Measurements from ENCODE around the gene HGF. TPM values are rescaled to one million over a fixed set of nuclear protein-coding genes. Genes with fewer than 3 reads are reported as not detected.

HGF gene
- total RNA-seq, 1 experiment from 2014 or later, result 0.72 TPM

- CTCF ChIA-PET, result interaction anchor here (0.6 kb wide), 1 partner anchor 786 kb away, joined by 3 read pairs; no protein-coding TSS in a partner anchor
- TF ChIP-seq ZSCAN18 (CRISPR knock-in tag; IDR thresholded peaks at IDR 0.05) (no peak), ZNF263 (CRISPR knock-in tag; IDR thresholded peaks at IDR 0.05; ENCODE audit: low read depth) (no peak), IRF2 (CRISPR knock-in tag; IDR thresholded peaks at IDR 0.05; ENCODE audit: borderline replicate concordance, low read depth) (no peak)
- no peak for DNase-seq (ENCODE audit: low spot score)
- no peak overlapping the region for H3K4me3 Mint-ChIP-seq
- no peaks in the 10 kb centered on the region; the same call in 1 of the 2 replicates for H3K9me3 Mint-ChIP-seq
- H3K4me1 Mint-ChIP-seq, result peaks cover 71% of the 10 kb centered on the region
- POLR2A ChIA-PET, result no interaction called here
- peak overlapping the region; percentile 83 for H3K27ac Mint-ChIP-seq
- no peak for ATAC-seq
- H3K36me3 Mint-ChIP-seq, result no peaks in the 10 kb centered on the region
- H3K27me3 Mint-ChIP-seq (ENCODE audit: low read depth), result no peaks in the 10 kb centered on the region
These were observed 100.3 kb downstream of the HGF start for GRCh38 chr7:81669476-81670105.

- no peak for ATAC-seq
- Mint-ChIP-seq H3K4me1 (peaks cover 56% of the 10 kb centered on the region), H3K27me3 (ENCODE audit: low read depth) (no peaks in the 10 kb centered on the region), H3K36me3 (no peaks in the 10 kb centered on the region), H3K27ac (peak overlapping the region; percentile 29; the same call in 1 of the 2 replicates), H3K9me3 (no peaks in the 10 kb centered on the region; the same call in 1 of the 2 replicates), H3K4me3 (no peak overlapping the region)
- ChIA-PET POLR2A (no interaction called here), CTCF (no interaction called here)
- no peak for TF ChIP-seq JUN (CRISPR knock-in tag; IDR thresholded peaks at IDR 0.05)
- DNase-seq (ENCODE audit: low spot score), result no peak
These were observed 103.6 kb downstream of the HGF start for GRCh38 chr7:81666209-81666608.

DNA sequence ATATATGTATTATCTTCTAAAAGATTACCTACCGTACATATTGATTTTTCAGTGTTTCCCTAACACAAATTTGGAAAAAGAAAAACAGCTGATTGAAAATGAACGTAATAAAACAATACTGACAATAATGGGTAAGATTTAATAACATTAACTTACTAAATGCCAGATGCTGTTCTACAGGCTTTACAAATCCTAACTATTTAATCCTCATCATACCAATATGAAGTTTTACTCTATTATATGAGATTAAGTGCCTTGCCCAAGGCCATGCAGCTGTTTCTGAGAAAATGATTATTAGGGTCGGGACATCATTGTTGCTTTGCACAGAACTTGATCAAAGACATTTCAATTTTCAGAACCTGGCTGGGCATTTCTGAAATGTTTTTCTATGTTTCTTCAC lies 104.6 kb downstream of the HGF start:
- Mint-ChIP-seq H3K4me1 (peaks cover 57% of the 10 kb centered on the region), H3K9me3 (no peaks in the 10 kb centered on the region; the same call in 1 of the 2 replicates), H3K27ac (no peak overlapping the region), H3K4me3 (no peak overlapping the region), H3K27me3 (ENCODE audit: low read depth) (no peaks in the 10 kb centered on the region), H3K36me3 (no peaks in the 10 kb centered on the region)
- no peak for DNase-seq (ENCODE audit: low spot score)
- ChIA-PET CTCF (interaction anchor here (1.4 kb wide), 1 partner anchor 105 kb away, joined by 3 read pairs; the partner anchor contains the start of gene HGF), POLR2A (interaction anchor here (0.7 kb wide), 1 partner anchor 25 kb away, joined by 4 read pairs; no protein-coding TSS in a partner anchor)
- ATAC-seq, result no peak
- no peak for TF ChIP-seq TCF7 (CRISPR knock-in tag; IDR thresholded peaks at IDR 0.05; ENCODE audit: low read depth)
- TF ChIP-seq JUN (CRISPR knock-in tag; IDR thresholded peaks at IDR 0.05), result no peak
- TF ChIP-seq, protein P1, sequence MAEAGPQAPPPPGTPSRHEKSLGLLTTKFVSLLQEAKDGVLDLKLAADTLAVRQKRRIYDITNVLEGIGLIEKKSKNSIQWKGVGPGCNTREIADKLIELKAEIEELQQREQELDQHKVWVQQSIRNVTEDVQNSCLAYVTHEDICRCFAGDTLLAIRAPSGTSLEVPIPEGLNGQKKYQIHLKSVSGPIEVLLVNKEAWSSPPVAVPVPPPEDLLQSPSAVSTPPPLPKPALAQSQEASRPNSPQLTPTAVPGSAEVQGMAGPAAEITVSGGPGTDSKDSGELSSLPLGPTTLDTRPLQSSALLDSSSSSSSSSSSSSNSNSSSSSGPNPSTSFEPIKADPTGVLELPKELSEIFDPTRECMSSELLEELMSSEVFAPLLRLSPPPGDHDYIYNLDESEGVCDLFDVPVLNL (CRISPR knock-in tag; IDR thresholded peaks at IDR 0.05; ENCODE audit: borderline replicate concordance, low read depth), result no peak
- no peak for TF ChIP-seq RELA (CRISPR knock-in tag; IDR thresholded peaks at IDR 0.05; ENCODE audit: borderline replicate concordance)
- no peak for TF ChIP-seq TEAD4 (CRISPR knock-in tag; IDR thresholded peaks at IDR 0.05)
- TF ChIP-seq, protein P2, sequence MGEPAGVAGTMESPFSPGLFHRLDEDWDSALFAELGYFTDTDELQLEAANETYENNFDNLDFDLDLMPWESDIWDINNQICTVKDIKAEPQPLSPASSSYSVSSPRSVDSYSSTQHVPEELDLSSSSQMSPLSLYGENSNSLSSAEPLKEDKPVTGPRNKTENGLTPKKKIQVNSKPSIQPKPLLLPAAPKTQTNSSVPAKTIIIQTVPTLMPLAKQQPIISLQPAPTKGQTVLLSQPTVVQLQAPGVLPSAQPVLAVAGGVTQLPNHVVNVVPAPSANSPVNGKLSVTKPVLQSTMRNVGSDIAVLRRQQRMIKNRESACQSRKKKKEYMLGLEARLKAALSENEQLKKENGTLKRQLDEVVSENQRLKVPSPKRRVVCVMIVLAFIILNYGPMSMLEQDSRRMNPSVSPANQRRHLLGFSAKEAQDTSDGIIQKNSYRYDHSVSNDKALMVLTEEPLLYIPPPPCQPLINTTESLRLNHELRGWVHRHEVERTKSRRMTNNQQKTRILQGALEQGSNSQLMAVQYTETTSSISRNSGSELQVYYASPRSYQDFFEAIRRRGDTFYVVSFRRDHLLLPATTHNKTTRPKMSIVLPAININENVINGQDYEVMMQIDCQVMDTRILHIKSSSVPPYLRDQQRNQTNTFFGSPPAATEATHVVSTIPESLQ (CRISPR knock-in tag; IDR thresholded peaks at IDR 0.05), result no peak
- TF ChIP-seq, protein P3, sequence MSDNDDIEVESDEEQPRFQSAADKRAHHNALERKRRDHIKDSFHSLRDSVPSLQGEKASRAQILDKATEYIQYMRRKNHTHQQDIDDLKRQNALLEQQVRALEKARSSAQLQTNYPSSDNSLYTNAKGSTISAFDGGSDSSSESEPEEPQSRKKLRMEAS (CRISPR knock-in tag; IDR thresholded peaks at IDR 0.05), result no peak
- TF ChIP-seq, protein P4, sequence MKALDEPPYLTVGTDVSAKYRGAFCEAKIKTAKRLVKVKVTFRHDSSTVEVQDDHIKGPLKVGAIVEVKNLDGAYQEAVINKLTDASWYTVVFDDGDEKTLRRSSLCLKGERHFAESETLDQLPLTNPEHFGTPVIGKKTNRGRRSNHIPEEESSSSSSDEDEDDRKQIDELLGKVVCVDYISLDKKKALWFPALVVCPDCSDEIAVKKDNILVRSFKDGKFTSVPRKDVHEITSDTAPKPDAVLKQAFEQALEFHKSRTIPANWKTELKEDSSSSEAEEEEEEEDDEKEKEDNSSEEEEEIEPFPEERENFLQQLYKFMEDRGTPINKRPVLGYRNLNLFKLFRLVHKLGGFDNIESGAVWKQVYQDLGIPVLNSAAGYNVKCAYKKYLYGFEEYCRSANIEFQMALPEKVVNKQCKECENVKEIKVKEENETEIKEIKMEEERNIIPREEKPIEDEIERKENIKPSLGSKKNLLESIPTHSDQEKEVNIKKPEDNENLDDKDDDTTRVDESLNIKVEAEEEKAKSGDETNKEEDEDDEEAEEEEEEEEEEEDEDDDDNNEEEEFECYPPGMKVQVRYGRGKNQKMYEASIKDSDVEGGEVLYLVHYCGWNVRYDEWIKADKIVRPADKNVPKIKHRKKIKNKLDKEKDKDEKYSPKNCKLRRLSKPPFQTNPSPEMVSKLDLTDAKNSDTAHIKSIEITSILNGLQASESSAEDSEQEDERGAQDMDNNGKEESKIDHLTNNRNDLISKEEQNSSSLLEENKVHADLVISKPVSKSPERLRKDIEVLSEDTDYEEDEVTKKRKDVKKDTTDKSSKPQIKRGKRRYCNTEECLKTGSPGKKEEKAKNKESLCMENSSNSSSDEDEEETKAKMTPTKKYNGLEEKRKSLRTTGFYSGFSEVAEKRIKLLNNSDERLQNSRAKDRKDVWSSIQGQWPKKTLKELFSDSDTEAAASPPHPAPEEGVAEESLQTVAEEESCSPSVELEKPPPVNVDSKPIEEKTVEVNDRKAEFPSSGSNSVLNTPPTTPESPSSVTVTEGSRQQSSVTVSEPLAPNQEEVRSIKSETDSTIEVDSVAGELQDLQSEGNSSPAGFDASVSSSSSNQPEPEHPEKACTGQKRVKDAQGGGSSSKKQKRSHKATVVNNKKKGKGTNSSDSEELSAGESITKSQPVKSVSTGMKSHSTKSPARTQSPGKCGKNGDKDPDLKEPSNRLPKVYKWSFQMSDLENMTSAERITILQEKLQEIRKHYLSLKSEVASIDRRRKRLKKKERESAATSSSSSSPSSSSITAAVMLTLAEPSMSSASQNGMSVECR (CRISPR knock-in tag; IDR thresholded peaks at IDR 0.05; ENCODE audit: borderline replicate concordance), result no peak
- no peak for TF ChIP-seq ATF3 (CRISPR knock-in tag; conservative IDR thresholded peaks at IDR 0.05)
- TF ChIP-seq NFE2L1 (CRISPR knock-in tag; IDR thresholded peaks at IDR 0.05), result no peak
- no peak for TF ChIP-seq HMGA2 (CRISPR knock-in tag; IDR thresholded peaks at IDR 0.05)
- no peak for TF ChIP-seq PREB (CRISPR knock-in tag; IDR thresholded peaks at IDR 0.05; ENCODE audit: borderline replicate concordance)
- TF ChIP-seq, protein P5, sequence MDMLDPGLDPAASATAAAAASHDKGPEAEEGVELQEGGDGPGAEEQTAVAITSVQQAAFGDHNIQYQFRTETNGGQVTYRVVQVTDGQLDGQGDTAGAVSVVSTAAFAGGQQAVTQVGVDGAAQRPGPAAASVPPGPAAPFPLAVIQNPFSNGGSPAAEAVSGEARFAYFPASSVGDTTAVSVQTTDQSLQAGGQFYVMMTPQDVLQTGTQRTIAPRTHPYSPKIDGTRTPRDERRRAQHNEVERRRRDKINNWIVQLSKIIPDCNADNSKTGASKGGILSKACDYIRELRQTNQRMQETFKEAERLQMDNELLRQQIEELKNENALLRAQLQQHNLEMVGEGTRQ (CRISPR knock-in tag; IDR thresholded peaks at IDR 0.05), result no peak
- no peak for TF ChIP-seq GABPB1 (CRISPR knock-in tag; IDR thresholded peaks at IDR 0.05)
- no peak for TF ChIP-seq EMX1 (CRISPR knock-in tag; IDR thresholded peaks at IDR 0.05)
- no peak for TF ChIP-seq FOXK1 (CRISPR knock-in tag; IDR thresholded peaks at IDR 0.05)
